Glutamatergic neuron (in vitro differentiated cells): ENCODE results near the gene BCAP29. TPM values are rescaled to one million over a fixed set of nuclear protein-coding genes. Genes with fewer than 3 reads are reported as not detected.

Experiments used
- DNase-seq: peaks from one replicate; pipeline ENCODE4 v3.0.0; 2022
- H3K27ac Mint-ChIP-seq: one replicate; pipeline ENCODE4 v1.8.0; 2020; ENCODE audit warnings: mild to moderate bottlenecking, mixed read lengths, inconsistent platforms; ENCODE audit not compliant: unreplicated experiment
- H3K27me3 Mint-ChIP-seq: one replicate; pipeline ENCODE4 v1.8.0; 2020; ENCODE audit warnings: mild to moderate bottlenecking, moderate library complexity, mixed read lengths, inconsistent platforms; ENCODE audit not compliant: unreplicated experiment
- H3K36me3 Mint-ChIP-seq: one replicate; pipeline ENCODE4 v1.8.0; 2020; ENCODE audit warnings: mild to moderate bottlenecking, mixed read lengths, inconsistent platforms; ENCODE audit not compliant: unreplicated experiment
- H3K4me1 Mint-ChIP-seq: one replicate; pipeline ENCODE4 v1.8.0; 2020; ENCODE audit warnings: mild to moderate bottlenecking, low read depth, mixed read lengths, inconsistent platforms; ENCODE audit not compliant: unreplicated experiment
- H3K4me3 Mint-ChIP-seq: one replicate; pipeline ENCODE4 v1.8.0; 2020; ENCODE audit warnings: mild to moderate bottlenecking, mixed read lengths, inconsistent platforms; ENCODE audit not compliant: unreplicated experiment
- H3K9me3 Mint-ChIP-seq: one replicate; pipeline ENCODE4 v1.8.0; 2020; ENCODE audit warnings: mild to moderate bottlenecking, moderate library complexity, mixed read lengths, inconsistent platforms; ENCODE audit not compliant: unreplicated experiment
- CTCF ChIP-seq: fragments of 200-600 bp; sonication (generic); IDR thresholded peaks from one replicate; pipeline ENCODE4 v1.5.0; 2021; ENCODE audit not compliant: partially characterized antibody, unreplicated experiment
- total RNA-seq: library from RNA; stranded (reverse); fragmentation: NEBNext Ultra II Directional; extraction: Animal tissue kit (Norgen Biotek cat#: 25700); gene quantifications from one replicate; pipeline ENCODE4 v1.2.1, GENCODE V29; 2021; ENCODE audit not compliant: unreplicated experiment

The BCAP29 gene
- total RNA-seq, 1 donor from 2014 or later = 30.1 TPM

- no peak for TF ChIP-seq CTCF
- Mint-ChIP-seq H3K36me3 (no peaks in the 10 kb centered on the region), H3K27ac (no peak overlapping the region), H3K4me1 (peaks cover 3% of the 10 kb centered on the region), H3K9me3 (peaks cover 2% of the 10 kb centered on the region), H3K4me3 (no peak overlapping the region), H3K27me3 (peaks cover 23% of the 10 kb centered on the region)
- DNase-seq = no peak
These were observed 78.4 kb downstream of the BCAP29 start for GRCh38 chr7:107658467-107658866.

DNA sequence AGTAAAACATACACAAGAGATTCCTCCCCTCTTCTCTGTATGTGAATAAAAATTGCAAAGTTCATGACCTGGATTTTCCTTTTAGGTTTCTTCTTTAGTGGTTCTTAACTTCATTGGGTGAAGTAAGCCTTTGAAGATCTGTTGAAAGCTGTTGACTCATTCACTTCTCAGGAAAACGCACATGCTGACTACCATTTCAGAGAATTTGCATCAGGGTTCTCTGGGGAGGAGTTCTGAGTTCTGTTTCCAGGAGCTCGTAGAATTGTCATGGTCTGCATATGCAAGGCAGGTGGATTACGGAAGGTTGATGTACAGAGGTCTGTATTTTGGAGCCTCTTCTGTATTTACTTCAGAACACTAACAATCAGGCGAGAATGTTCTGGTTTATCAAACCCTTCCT, 79.6 kb downstream of the BCAP29 start:
- TF ChIP-seq CTCF = no peak
- H3K27ac Mint-ChIP-seq = no peak overlapping the region
- peaks cover 2% of the 10 kb centered on the region for H3K9me3 Mint-ChIP-seq
- H3K27me3 Mint-ChIP-seq = peaks cover 23% of the 10 kb centered on the region
- DNase-seq = no peak
- no peaks in the 10 kb centered on the region for H3K36me3 Mint-ChIP-seq
- peak overlapping the region; percentile 28 for H3K4me3 Mint-ChIP-seq
- H3K4me1 Mint-ChIP-seq = peaks cover 3% of the 10 kb centered on the region

- no peak within 1 kb of the TSS for H3K27ac Mint-ChIP-seq
- H3K4me1 Mint-ChIP-seq = peaks cover 3% of the 10 kb centered on the region
- peaks cover 21% of the 10 kb centered on the region for H3K27me3 Mint-ChIP-seq
- TF ChIP-seq CTCF = no peak
- H3K36me3 Mint-ChIP-seq = no peaks in the 10 kb centered on the region
- DNase-seq = no peak
- H3K9me3 Mint-ChIP-seq = no peaks in the 10 kb centered on the region
- H3K4me3 Mint-ChIP-seq = peak within 1 kb of the TSS; percentile 91
These were observed 80.5 kb downstream of the BCAP29 start, which contains the start of gene SLC26A4 for GRCh38 chr7:107660381-107661080. Gene SLC26A4, plus strand, starts transcription at chr7:107660828. Its CDS starts 814 bp downstream, at chr7:107661642.

GRCh38 chr7:107661081-107661864, 81.2 kb downstream of the BCAP29 start:
- peak; percentile 77 for DNase-seq
- no peak for TF ChIP-seq CTCF
- H3K9me3 Mint-ChIP-seq = no peaks in the 10 kb centered on the region
- no peaks in the 10 kb centered on the region for H3K36me3 Mint-ChIP-seq
- H3K4me1 Mint-ChIP-seq = peaks cover 3% of the 10 kb centered on the region
- peak overlapping the region; percentile 91 for H3K4me3 Mint-ChIP-seq
- H3K27me3 Mint-ChIP-seq = peaks cover 21% of the 10 kb centered on the region
- no peak overlapping the region for H3K27ac Mint-ChIP-seq
